GM19395 (cell line): Measurements from ENCODE around the gene APOBEC3H.

Source experiments
- ATAC-seq: cut with Tn5 transposase; IDR thresholded peaks from one replicate; pipeline ENCODE4 v1.9.1; 2021; ENCODE audit warnings: mild to moderate bottlenecking, moderate library complexity; ENCODE audit not compliant: unreplicated experiment

The APOBEC3H gene

GRCh38 chr22:39152511-39153219 is 55.6 kb downstream of the APOBEC3H start, which contains the start of gene CBX7:
Gene CBX7, minus strand, starts transcription at chr22:39152680. Its CDS starts 236 bp downstream, at chr22:39152444.
- peak; percentile 73 for ATAC-seq

GRCh38 chr22:39153220-39153717 is 56.2 kb downstream of the APOBEC3H start:
- ATAC-seq, result peak; percentile 13
